A549 treated with Mapracorat at 1 μM for 4 hours (cell line): ENCODE data around the gene OR2AJ1. TPM values are rescaled to one million over a fixed set of nuclear protein-coding genes. Genes with fewer than 3 reads are reported as not detected.

Experiments
- total RNA-seq: library from RNA; stranded (reverse); fragments of 200-300 nt; extraction: Qiagen RNA extraction; gene quantifications from 5 replicates; pipeline ENCODE4 v1.2.3, GENCODE V29; 2022

OR2AJ1 gene
- total RNA-seq, result not detected in 5 replicates

GRCh38 chr1:247924868-247925267 lies at the start of gene OR2AJ1:
OR2AJ1 (plus strand) TSS chr1:247924889; CDS start chr1:247933769, 8,880 bp downstream.

GRCh38 chr1:247895163-247895637 lies 29.5 kb upstream of the OR2AJ1 start, which contains the start of gene OR2W3:
OR2W3 (plus strand) TSS chr1:247895587; CDS start chr1:247895587, 0 bp downstream.

GRCh38 chr1:247919952-247920351 lies 4.7 kb upstream of the OR2AJ1 start, which contains the start of gene OR2T8:
OR2T8 (plus strand) TSS chr1:247920252; CDS start chr1:247921018, 766 bp downstream.

GRCh38 chr1:247948558-247948957 lies 23.9 kb downstream of the OR2AJ1 start, which contains the start of gene OR2L8:
OR2L8 (plus strand) TSS chr1:247948858; CDS start chr1:247948858, 0 bp downstream.

GRCh38 chr1:247964933-247965332 lies 40.2 kb downstream of the OR2AJ1 start, which contains the start of gene OR2AK2:
OR2AK2 (plus strand) TSS chr1:247965233; CDS start chr1:247965377, 144 bp downstream.

Other genes with a start within 250 kb of the OR2AJ1 start
- gene OR13G1, start 245.2 kb upstream of the OR2AJ1 start, total RNA-seq, result not detected in 5 replicates
- gene OR6F1, start 208.2 kb upstream of the OR2AJ1 start, total RNA-seq, result not detected in 5 replicates
- gene OR14K1, start 186.3 kb upstream of the OR2AJ1 start, total RNA-seq, result not detected in 5 replicates
- not detected in 5 replicates for gene OR14A2, start 176.7 kb upstream of the OR2AJ1 start, total RNA-seq
- gene OR1C1, start 164.3 kb upstream of the OR2AJ1 start, total RNA-seq, result not detected in 5 replicates
- gene OR14A16, start 100.8 kb upstream of the OR2AJ1 start, total RNA-seq, result not detected in 5 replicates
- not detected in 5 replicates for gene OR11L1, start 83.0 kb upstream of the OR2AJ1 start, total RNA-seq
- gene TRIM58, start 67.7 kb upstream of the OR2AJ1 start, total RNA-seq, result not detected in 5 replicates
- not detected in 5 replicates for gene OR2W3, start 29.3 kb upstream of the OR2AJ1 start, total RNA-seq
- not detected in 5 replicates for gene OR2T8, start 4.6 kb upstream of the OR2AJ1 start, total RNA-seq
- not detected in 5 replicates for gene OR2L8, start 24.0 kb downstream of the OR2AJ1 start, total RNA-seq
- gene OR2AK2, start 40.3 kb downstream of the OR2AJ1 start, total RNA-seq, result not detected in 5 replicates
- gene OR2L5, start 88.8 kb downstream of the OR2AJ1 start, total RNA-seq, result not detected in 5 replicates
- not detected in 5 replicates for gene OR2L2, start 105.2 kb downstream of the OR2AJ1 start, total RNA-seq
- gene OR2L3, start 121.9 kb downstream of the OR2AJ1 start, total RNA-seq, result not detected in 5 replicates
- gene OR2L13, start 170.3 kb downstream of the OR2AJ1 start, total RNA-seq, result not detected in 5 replicates
- gene OR2M5, start 220.3 kb downstream of the OR2AJ1 start, total RNA-seq, result not detected in 5 replicates
- gene OR2M2, start 249.9 kb downstream of the OR2AJ1 start, total RNA-seq, result not detected in 5 replicates